Measurements from ENCODE around the gene CABP4.
A peak's percentile ranks its signal among the peaks of the same experiment; 100 is the strongest.

The CABP4 gene

DNA sequence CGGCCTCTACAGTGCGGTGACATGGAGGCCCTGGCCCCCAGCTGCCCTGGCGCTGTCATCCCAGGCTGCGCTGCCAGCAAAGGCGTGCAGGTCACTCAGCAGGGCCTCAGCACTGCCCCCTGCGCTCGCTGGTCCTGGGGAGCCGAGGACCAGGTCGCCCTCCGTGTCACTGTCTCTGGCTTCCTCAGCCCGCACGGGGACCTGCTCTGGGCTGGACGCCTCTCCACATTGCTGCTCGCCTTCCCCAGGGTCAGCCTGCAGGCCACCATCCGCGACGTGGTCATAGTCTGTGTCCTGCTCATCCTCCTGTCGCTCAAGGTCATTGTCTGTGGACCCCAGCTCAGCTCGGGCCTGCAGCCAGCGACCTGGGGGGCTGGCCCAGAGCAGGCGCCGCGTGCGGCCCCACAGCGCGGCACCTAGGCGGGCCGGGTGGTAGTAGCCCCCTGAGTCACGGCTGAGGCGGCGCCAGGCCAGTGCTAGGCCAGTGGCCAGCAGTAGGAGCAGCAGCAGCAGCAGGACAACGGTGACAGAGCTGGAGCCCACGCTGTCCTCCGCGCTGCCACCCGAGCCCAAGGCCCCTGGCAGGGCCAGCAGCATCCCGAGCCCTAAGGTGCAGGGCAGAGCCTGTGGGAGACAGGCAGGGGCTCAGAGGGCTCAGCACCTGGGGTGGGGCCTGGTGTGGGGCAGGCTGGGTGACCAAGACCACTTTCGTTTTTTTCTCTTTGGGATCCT lies 19.3 kb upstream of the CABP4 start:
- no peak for DNase-seq (ENCODE audit: low spot score)

DNA sequence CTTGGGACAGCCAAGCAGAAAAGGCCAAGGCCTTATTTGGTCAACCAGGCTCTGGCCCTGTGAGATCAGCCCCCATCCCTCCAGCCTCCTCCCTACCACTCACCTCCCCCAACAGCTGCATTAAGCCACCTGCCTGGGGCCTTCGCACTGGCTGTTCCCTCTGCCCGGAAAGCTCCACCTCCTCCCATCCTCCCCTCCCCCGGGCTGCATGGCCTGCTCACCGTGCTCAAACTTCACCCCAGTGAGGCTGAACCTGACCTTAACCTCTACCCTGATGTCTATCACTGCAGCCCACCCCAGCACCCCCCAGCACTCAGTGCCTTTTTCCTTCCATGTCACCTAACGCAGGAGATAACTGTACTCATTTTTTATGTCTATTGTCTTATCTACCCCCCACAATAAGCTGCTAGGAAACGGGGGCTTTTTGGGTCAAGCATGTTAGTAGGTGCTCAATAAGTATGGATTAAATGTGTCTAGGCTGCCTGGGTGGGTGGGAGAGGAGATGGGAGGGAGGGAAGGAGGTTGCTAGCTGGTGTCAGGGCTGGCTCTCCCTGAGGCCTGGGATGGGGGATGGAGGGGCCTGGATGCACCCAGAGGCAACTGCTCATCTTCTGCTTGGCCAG lies 18.6 kb upstream of the CABP4 start:
- peak; percentile 84 for DNase-seq (ENCODE audit: low spot score)

DNA sequence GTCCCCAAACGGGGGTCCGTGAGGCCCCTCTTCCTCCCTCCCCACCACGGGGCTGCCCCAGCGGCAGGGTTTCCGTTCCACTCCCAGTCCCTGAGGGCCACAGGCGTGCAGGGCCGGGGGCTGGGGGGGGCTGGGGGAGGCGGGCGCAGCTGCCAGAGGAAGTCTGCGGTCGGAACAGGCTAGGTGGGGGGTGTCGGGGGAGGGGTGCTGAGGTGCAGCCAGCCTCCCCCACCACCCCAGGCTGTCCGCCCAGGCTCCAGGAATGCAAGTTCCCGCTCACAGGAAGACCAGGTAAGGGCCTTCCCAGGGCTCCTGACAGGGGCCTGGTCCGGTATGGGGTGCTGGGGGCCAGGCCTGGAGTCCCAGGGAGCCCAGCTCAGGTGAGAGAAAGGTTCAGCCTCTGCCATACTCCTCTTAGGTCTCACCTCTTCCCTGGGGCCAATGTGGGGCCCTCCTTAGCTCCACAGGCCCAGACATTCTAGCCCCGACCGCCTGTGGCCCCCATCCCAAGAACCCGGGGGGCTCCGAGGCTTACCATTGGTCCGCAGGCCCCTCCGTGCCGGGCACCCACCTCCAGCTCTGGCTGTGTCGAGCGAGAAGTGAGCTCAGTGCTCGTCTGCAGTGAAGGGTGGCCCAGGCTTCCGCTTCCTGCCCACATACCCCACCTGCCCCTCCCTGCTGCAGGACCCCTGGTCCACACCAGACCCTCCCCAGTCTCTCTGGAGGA lies 17.9 kb upstream of the CABP4 start, which contains the start of gene PTPRCAP:
PTPRCAP (minus strand) TSS at position 601 of the 727 bp plus-strand sequence; CDS start at position 538, 63 bp downstream.
- no peak for DNase-seq (ENCODE audit: low spot score)

DNA sequence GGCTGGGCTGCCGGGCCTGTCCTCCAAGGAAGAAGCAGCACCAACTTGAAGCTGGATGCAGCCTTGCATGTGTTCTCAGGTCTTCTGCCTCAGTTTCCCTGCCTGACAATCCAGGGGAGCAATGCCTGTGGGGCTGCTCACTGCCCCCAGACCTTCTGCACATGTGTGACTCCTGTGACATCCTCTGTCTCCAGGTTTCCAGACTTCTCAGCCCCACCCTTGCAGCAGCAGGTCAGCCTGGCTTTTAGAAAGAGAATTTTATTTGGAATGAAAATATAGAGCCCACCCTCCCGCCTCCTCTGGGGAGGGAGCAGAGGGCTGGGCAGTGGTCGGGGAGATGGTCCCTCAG lies 17.4 kb upstream of the CABP4 start:
- no peak for DNase-seq (ENCODE audit: low spot score)

DNA sequence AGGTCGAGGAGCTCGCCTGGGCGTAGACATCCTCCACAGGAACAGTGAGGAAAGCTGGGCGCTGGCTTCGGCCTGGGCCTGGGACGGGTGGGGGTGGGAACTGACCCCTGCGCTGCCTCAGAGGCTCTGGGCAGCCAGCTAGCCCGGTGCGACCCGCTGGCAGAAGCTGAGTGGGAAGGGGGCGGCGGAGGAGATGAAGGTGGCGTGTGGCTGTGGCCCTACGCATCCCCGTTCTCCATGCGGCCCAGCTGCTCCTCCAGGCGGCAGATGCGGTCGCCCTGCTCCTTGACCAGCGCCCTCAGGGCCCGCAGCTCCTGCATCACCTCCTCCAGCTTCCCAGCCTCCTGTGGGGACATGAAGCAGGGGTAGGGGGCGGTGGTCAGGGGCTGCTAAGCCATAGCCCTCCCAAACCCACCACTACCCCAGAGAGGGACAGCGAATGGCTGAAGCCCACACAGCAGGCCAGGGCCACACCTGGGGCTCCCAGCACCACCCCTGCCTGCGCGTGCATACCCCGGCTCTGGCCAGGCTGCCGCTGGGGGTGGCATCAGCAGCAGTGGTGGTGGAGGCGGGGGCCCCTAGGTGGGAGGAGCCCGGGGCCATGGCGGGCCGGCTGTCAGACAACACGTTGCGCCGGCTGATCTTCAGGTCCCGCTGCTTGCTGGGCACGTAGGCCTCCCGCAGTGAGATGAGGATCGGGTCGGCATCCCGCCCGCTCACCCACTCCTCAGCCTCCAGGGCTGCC lies 16.8 kb upstream of the CABP4 start:
- DNase-seq (ENCODE audit: low spot score): no peak

DNA sequence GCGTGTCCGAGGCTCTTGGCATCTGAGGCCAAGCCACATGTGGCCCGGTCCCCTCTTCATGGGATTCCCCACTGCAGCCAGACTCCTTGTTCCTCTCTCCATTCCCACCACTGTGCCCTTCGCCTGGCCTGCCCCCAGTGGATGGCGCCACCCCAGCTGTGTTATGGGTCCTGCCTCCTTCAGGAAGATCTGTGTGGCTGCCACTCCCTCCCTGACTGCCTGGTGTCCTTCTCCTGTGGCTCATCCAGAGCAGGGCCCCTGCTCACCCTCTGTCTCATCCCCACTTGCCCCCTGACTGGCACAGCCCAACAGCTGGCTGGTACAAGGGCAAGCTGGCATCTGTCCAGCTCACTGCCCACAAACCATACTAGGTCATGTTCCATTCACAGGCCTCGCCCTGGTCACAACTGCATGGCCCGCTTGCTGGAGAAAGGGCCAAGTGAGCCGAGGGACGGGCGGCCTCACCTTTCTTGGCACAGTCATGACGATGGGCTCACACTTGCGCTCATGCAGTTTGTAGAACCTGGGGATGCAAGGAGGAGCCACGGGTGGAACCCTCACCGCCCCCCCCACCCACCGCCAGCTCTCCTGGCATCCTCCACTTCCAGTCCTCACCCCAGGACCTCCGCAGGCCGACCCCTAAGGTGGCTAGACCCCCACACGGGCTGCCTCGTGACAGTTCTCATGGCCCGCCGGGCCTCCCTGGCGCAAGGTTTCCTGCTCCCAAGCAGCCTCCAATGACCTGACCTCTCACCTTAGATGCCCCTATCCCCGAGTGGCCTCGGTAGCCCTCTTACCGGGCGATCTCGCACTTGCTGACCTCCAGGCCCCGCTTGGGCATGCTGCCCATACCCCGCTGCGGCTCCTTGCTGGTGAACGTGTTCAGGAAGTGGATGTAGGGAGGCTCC lies 15.6 kb upstream of the CABP4 start:
- DNase-seq (ENCODE audit: low spot score): no peak

DNA sequence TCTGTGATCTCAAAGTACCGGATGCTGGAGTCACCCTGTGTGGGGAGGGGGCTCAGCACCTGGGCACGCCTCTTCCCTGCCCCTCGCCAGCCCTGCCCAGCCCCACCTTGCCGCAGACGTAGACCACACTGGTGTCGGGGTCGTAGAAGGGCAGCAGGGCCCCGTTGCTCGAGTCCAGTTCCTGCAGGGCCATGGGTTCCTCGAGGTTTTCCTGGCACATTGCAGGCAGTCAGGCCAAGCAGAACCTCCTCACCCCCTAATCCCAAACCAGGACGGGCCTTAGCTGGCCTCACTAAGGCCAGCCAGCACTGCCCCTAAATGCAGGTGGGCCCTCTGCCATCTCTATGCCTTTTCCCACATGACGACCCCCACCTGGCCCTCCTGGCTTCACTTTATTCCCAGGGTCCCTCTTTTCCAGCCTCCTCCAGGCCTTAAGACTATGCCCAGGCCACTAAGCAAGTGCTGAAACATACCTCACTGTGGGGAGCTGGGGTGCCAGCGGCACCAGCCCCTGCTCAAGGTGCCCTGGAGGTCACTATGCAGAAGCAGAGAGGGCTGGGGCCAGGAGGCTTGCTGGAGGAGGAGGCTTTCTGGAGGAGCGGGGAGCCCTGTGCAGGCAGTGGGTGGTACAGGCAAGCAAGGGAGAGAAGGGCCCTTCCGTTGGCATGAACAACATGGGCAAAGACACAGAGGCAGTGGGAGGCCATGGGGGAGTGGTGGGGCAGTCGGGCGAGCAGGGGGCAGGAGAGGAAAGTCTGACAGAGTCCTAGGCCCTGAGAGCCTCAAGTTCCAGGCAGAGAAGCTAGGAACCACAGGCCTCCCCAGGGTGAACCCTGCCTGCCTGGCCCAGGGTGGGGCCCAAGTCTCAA lies 14.7 kb upstream of the CABP4 start:
- no peak for DNase-seq (ENCODE audit: low spot score)

DNA sequence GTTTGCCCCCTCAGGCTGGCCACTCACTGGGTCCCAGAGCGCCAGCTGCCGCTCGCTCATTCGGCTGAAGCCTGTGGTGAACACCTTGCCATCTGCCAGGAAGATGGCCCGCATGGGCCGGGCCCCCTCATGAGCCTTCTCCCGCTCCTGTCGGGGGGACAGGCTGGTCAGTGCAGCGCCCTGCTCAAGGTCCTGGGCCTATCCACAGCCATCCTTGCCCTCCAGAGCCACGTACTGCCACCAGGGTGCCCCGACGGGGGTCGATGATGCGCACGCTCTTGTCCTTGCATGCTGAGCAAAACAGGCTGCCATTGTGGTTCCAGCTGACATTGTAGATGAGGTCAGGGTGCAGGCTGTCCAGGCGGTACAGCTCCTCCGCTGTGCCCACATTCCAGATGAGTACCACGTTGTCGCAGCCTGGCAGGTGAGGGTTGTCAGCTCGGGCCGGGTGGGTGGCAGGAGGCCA lies 14.0 kb upstream of the CABP4 start:
- DNase-seq (ENCODE audit: low spot score): no peak

DNA sequence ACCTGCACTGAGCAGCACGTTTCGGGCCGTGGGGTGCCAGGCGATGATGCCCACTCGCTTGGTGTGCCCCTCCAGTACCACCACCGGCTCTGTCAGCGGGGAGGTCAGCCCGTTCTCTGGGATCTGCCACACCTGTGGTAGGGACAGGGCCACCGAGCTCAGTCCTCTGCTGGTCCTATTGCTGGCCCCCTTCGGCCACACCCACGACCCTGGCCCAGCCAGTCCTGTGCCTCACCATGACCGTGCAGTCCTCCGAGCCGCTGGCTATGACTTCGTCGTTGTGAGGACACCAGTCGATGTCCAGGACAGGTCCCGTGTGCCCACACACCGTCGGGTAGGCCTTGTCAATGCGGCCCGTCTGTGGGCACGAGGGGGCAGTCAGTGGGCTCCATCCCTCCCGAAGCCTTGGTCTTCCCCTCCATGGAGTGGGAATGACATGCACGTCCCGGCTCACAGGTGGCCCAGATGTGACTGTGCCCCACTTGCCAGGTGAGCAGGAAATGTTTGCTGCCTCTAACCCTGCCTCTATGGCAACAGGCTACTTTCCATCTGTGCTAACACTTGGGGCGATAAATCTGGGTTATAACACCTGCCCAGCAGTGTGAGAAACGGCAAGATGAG lies 13.3 kb upstream of the CABP4 start:
- DNase-seq (ENCODE audit: low spot score): no peak

DNA sequence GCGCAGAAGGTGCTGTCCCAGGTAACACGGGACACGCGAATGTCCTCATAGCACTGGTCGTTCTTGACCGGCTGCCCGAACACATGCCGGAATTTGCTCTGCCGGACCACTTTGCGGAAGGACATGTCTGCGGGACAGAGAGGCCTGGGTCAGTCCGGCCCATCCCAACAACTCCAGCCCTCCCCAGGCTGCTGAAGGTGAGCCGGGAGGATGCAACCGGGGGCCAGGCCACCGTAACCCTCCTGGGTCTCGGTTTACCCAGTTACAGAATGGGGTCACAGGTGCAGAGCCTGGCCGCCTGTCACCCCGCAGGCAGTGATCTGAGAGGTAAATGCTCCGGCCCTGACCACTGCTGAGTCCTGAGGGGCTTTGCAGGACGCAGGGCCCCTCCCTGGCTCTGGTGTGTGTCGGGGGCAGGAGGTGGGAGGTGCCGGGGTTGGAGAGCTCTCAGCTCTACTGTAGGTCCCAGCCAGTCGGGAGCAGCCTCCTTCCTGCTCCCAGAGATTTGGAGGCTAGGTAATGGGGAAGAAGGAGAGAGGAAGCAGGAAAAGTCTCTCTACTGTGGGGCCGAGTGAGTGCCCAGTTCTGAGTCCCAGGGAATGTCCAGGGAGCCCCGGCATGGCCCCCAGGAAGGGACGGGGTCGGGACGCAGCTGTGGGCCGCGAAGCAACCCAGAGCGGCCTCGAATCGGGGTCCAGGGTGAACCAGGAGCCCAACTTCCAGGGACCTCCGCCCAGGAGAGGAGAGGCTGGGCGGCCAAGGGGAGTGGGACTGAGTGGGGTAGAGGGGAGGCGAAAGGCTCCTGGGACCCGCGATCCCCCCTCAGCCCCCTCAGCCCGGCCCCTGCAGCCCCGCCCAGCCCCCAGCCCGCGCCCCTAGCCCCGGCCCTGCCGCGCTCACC lies 12.4 kb upstream of the CABP4 start:
- DNase-seq (ENCODE audit: low spot score): no peak

DNA sequence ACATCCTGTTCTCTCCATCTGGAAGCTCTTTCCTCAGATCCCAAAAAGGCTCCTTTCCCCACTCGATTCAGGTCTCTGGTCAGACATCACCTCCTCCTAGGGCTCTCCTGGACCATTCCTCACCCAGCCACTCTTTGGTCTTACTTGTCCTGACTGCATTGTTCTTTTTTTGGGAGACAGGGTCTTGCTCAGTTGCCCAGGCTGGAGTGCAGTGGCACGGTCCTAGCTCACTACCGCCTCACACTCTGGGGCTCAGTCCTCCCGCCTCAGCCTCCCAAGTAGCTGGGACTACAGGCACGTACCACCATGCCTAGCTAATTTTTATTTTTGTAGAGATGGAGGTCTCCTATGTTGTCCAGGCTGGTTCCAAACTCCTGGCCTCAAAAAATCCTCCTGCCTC lies 9.6 kb upstream of the CABP4 start:
- no peak for DNase-seq (ENCODE audit: low spot score)

DNA sequence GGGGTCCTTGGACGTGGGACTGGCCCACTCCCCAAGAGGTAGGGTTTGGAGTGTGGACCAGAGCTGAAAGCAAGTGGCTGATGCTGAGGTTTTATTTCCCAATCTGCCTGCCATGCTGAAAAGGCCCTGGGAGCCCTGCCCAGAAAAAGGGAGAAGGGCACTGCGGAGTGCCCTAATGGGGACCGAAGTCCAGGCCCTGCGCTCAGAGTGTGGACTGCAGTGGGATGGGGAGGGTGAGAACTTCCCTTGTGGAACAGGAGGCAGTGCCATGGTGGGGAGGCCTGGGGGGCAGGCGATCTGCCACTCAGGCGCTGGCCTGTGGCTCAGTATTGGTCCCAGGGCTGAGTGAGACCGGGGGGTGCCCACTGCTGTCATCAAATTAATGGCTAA lies 6.9 kb upstream of the CABP4 start:
- no peak for DNase-seq (ENCODE audit: low spot score)

DNA sequence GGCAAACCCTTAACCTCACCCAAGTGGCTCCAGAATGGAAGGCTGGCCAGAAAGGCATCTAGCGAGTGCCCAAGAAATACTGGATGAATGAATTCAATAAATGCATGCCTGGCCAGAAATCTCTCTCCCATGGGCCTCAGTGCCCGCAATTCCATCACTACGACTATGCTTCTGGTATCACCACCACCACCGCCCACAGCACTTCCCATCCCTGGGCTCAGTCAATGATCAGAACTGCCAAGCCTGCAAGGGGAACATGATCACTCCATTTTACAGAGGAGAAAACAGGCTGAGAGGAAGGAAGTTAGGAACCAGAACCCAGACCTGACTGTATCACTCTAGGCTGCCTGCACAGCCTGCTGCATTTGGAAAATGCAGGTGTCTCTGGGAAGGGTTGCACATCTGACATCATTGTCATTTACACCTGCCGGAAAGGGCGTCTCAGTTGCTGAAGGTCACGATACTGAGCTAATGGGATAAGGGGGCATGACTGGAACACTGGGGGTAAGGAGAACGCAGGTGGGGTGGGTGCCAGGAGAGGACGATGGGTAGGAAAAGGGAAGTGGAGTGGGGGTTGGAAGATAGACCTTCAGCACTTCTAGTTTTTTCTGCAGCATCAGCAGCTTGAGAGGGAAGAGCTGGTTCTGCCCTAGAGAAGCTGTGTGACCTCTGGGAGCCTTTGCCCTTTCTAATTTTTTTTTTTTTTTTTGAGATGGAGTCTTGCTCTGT lies 5.9 kb upstream of the CABP4 start:
- no peak for DNase-seq (ENCODE audit: low spot score)

DNA sequence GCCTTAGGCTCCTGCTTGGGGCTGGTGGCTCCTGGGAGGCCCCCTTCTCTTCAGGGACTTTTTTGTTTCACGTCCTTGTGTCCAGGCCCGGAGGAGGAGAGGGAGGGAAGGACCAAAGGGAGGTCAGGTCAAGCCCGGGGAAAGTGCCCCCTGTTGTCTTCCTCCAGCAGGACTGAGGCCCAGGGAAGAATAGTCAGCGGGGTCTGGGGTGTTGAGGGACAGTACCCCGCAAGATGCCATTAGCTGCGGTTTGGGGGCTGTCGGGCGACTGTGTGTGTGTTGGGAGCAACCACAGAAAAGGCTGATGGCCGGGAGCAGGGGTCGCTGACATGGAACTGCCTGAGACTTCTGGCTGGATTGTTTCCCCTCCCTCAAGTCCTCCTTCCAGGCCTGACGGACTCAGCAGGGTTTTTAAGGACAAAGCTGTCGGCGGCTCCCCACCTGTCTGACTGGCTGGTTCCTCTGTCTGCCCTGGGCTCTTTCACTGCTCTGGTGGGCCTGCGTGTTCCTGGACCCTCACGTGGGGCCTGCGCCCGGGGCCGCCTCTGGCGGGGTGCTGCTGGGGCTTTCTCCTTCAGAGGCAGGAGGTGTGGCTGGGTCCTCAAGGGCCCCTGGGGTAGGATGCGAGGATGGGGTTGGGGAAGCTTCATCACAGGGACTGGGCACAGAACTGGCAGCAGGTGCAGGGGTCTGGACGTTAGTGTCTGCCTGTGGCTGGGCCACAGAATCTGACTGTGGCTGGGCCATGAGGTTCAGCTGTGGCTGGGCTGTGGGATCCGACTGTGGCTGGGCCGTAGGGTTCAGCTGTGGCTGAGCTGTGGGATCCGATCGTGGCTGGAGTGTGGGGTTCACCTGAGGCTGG lies 4.1 kb upstream of the CABP4 start:
- no peak for DNase-seq (ENCODE audit: low spot score)

DNA sequence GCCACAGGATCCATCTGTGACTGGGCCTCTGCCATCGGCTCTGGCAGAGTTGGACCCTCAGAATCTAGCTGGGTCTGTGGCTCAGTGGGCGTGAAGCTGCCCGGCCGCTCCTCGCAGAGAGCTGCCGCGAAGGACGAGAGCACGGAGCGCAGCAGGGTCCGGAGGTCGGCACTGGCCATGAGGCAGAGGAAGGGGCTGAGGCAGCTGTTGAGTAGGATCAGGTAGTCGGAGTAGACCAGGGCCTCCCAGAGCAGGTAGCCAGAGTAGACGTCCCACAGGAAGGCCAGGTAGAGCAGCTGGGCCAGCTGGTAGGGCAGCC lies 3.5 kb upstream of the CABP4 start:
- DNase-seq (ENCODE audit: low spot score): no peak

DNA sequence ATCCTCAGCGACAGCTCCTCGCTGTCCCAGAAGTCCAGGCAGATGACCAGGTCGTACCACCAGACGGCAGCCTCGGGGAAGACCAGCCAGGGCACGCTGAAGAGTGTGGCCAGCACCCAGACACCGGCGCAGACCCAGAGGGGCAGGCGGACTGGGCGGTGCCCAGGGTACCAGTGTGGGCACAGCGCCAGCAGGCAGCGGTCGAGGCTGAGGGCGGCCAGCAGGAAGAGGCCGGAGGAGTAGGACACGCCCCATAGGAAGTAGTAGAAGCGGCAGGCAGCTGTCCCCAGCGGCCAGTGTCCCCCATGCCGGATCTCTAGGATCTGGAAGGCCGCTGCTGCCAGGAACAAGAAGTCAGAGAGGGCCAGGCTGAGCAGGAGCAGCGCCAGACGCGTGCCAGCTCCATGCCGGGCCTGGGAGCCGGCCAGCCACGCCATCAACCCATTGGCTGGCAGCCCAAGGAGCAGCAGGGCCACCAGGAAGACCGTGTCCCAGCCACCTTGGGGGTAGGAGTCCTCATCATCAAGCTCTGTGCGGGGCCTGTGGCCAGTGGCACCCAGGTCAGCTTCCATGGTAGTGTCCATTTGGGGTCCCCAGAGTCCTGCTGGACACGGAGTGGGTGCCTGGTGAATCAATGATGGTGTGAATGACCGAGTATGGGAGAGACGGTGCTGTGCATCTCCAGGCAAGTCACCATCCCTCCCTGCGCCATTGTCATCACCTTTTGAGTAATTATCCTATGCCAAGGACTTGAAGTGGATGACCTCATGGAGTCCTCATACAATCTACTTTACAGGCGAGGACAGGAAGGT lies 2.8 kb upstream of the CABP4 start, which contains the start of gene GPR152:
GPR152 (minus strand) TSS at position 589 of the 812 bp plus-strand sequence; CDS start at position 584, 5 bp downstream.
- no peak for DNase-seq (ENCODE audit: low spot score)

All from iPS-NIHi11 (cell line).